Activated CD4-positive, alpha-beta T cell treated with anti-CD3 and anti-CD28 coated beads, Interleukin-10, Interleukin-2, amounts not matched to agents 100 ng/mL and 50 ng/mL, durations not matched to agents 16 hours and 8 hours (primary cell): Measurements from ENCODE around the gene THBD.
"Not testable (repeated sequence)": the region's sequence is repeated elsewhere in the genome, so short reads cannot be mapped to it uniquely, and the experiment has no call there.

Experiments used
- DNase-seq: peaks from one replicate; pipeline ENCODE4 v3.0.0-alpha.2; 2020

Gene THBD

DNA sequence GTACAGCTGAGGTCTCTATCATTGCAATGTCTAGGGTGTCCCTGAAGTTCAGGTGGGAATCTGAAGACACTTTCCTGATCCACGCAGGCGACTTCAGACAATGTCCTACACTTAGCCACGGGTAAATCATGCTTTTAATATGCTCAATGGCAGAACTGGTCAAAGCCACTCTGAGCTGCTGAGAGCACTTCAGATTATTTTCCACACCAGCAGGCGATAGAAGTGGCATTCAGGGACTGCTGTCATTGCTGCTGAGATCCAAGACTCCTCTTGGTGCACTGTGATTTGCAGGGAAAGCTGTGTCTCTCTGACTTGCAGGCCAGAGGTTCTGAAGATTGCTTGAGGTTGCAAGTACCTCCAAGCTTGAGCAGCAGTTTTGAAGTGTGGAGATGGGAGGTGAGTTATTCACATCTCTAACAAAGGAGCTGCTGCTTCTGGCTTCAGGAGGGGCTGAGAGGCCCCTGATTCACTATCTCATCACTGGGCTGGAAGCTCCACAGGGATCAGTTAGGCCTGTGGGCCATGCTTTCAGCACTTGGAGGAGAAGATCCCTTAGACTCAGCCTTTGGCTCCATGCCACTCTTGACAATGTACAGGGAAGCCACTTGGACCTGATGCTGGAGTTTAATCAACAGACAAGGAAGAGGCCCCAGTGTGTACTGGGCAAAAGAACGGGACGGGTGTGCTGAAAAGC is 17.3 kb downstream of the THBD start:
- no peak for DNase-seq

DNA sequence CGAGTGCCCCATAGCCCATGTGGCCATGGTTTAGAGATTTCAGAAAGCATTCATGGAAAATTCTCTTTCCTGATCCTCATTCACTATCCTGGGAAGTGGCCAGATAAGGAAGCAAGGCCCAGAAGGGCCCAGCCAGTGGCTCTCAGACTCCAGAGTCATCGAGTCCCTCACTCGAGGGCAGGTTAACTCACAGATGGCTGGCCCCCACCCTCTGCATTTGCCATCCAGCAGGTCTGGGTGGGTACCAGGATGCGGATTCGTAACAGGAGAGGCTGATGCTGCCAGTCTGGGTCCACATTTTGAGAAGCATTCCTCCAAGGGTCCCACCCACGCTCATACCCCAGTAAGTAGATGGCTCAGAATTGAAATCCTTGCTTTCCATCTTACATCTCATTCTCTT is 18.1 kb downstream of the THBD start:
- DNase-seq = no peak

DNA sequence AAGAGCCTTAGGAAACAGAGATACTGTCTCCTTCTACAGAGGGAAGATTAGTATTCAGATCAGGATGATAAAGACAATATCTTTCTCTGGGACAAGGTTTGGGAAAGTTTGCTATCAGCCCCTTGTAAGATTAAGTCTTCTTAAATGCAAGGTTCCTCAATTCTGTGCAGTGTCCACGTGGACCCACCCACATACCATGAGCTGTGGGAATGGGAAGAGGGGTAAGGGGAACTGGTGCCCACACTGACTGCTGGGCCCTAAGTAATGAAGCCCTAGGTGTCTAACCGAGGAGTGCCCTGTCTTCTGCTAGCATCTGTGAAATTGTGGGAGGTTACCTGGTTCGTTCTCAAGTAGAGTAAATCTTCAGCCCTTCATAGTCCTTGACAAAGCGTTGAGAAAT is 20.1 kb downstream of the THBD start:
- no peak for DNase-seq

DNA sequence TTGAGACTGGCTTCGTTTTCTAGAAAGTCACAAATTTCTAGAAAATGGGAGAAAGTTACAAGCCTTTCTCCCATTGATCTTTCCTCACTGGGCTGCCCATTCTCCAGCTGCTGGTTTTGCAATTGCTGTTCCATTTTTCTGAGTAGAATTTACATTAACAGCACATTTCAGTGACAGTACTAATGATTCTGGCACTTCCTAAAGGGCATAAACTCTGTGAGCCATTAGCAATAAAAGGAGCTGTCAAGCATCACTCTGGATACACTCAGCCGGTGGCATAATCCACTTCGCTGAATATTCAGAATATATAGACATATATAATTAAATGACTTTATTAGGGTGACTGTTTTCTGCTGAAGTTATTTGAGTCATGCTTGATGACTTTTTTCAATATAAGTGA is 21.1 kb downstream of the THBD start:
- DNase-seq = no peak

DNA sequence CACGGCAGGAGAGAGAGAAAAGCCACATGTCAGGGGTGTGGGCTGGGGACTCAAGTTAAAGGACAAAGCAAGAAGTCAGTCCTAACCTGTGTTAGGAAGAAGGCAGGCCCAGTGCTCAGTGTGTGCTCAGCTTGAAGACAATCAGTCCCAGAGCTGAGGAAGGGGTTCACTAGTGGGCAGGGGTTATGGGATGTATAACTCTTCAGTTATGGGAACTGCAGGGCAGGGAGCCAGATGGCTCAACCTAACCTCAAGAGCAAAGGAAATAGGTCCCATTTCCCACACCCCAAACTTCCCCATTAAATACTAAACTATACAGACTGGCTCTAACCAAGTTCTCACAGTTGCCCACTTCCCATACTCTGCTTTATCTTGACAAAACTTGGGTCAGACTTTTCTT is 21.8 kb downstream of the THBD start:
- no peak for DNase-seq

DNA sequence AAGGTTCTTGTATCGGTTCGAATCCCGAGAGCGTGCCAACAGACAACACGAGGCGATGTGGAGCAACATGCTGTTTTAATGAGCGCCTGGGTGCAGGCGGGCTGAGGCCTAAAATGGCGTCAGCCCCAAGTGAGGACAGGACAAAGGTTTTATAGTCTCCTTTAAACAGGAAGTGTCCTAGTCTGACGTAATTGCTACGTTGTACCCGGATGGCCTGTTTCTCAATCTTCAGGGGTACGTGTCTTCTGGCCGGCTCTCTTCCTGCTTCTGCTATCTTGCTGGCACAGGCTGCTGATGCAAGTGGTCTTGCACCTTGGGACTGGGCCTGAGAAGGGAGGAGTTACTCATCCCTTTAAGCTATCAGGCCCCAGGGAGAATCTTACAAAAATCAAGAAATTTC is 24.0 kb downstream of the THBD start:
- not testable (repeated sequence) for DNase-seq

DNA sequence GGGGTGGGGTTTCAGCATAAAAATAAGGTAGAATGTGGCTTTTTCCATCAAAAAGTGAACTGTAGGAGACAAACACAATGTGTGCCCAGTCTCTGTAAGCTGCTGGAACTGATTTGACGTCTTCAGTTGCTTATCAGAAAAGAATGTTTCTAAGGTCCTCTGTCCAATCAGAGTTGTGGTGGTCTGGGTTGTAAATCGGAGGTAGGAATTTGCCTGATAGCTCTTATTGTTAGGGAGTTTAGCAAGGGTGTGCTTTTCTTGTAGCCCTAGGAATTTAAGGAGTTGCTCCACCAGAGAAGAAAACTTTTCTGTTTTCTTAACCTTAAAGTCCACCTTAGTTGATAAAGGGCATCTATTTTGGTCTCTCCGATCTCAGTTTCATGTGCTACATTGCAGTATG is 24.8 kb downstream of the THBD start:
- DNase-seq = no peak

DNA sequence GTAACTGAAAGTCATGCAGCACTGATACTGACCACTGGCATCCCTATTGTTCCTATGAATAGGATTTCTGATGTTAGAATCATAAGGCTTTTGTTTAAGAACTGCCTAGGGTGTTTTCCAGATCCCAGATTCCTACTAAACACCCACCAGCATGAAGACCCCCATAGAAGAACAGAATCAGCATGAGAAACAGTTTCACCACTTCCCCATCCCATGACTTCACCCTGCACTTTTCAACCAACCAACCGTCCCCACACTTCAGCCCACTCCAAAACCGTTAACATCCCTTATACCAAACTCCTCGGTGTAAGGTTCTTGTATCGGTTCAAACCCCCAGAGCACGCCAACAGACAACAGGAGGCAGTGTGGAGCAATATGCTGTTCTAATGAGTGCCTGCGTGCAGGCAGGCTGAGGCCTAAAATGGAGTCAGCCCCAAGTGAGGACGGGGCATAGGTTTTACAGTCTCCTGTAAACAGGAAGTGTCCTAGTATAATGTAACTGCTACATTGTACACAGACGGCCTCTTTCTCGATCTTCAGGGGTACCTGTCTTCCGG is 25.8 kb downstream of the THBD start:
- DNase-seq = no peak

DNA sequence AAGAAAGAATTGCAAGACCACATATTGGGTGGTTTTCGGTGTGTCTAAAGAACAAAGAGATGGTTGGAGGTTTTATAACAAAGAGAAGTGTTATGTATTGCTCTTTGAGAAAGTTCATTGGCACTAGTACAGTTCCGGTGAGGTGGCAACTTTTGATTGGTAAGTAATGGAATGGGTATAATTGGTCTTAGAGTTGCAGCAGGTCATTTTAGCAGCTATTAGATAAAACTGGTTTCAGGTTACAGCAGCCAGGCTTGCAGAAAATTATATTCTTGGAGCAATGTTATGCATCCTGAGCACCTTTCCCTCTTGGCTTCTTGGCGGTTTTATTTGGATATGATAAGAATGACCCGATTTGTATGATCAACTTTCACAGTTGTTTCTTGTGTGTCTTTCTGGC is 26.6 kb downstream of the THBD start:
- DNase-seq = no peak

DNA sequence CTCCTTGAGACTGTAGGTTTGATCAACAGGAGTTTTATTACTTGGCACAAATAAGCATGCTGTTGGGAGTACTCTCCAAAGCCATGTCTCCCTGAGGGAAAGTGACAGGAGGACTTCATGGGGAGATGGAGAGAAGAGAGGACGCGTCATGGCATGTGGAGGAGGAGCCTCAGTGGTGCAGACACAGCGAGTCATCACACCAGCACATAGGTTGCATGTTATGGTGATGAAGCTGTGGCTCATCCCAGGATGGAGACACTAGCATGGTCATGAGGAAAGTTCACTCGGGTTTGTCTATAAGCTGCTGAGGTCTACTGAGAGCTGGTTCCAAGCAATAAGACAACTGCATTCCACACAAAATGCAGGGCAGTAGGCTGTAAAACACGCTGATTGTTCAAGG is 27.5 kb downstream of the THBD start:
- DNase-seq = no peak

DNA sequence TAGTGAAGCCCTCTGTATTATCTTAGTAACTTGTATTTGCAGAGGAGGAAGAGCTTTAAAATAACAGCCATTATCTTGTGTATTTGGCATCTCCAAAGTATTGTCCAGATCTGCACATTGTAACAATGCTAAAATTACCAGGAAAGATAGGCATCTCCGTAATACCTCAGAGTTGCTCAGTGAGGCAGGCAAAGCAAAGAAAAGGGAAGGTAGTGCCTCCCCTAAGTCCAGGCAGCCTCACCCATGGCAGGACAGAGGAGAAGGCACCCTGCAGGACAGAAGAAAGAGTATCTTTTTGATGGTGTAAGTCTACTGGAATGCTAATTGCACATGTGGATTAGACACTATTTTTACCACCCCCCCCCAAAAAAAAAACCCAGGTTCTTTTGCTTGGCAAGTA is 27.9 kb downstream of the THBD start:
- no peak for DNase-seq

DNA sequence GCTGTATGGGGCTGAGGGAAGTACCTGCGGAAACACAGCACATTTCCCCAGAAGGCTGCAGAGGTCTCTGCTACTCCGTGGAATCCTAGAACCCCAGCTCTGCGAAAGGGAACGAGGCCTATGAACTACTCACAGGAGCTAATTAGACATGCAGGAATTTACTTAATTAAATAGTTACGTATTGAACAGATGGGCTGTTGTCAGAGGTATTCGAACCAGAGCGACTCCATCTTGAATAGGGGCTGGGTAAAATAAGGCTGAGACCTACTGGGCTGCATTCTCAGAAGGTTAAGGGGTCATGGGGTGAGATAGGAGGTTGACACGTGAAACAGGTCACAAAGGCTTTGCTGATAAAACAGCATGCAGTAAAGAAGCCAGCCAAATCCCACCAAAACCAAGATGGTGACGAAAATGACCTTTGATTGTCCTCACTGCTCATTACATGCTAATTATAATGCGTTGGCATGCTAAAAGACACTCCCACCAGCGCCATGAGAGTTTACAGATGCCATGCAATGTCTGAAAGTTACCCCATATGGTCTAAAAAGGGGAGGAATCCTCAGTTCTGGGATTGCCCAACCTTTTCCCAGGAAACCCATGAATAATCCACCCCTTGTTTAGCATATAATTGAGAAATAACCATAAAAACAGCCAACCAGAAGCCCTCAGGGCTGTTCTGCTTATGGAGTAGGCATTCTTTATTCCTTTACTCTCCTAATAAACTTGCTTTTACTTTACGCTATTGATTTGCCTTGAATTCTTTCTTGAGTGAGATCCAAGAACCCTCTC is 29.0 kb downstream of the THBD start:
- DNase-seq = no peak

DNA sequence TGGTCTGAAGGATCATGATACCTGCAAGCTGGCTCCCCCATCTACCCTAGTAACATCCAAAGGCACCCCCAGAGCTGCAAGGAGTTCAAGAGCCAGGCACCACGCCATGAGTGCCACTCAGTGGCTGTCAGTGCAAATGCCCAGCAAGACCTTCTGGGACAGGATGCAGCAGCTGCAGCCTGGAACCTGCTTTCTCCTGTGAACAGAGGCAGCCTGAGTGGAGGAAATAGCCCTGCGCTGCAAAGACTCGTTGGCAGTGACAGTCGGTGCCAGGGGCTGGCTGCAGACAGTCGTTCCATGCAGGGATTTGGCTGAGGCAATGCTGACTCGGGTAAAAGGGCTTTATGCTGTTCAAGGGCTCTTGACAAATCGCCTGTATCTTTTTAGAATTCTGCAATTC is 30.1 kb downstream of the THBD start:
- no peak for DNase-seq

DNA sequence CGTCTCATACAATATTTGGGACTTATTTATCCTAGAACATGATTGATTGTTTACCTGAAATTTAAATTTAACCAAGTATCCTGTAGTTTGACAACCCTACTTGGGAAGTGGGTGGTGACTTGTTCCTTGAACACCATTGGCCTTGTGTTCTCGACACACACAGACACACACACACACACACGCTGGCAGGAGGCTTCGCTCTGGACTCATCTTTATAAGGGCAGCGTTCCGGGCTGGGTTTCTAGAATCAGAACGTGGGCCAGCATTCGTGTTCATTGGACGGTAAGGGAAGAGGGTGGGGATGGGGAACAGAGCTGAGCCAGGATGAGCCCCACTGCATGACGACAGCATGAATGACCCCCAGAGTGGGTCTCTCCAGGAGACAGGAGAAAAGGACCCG is 30.5 kb downstream of the THBD start:
- DNase-seq = no peak

DNA sequence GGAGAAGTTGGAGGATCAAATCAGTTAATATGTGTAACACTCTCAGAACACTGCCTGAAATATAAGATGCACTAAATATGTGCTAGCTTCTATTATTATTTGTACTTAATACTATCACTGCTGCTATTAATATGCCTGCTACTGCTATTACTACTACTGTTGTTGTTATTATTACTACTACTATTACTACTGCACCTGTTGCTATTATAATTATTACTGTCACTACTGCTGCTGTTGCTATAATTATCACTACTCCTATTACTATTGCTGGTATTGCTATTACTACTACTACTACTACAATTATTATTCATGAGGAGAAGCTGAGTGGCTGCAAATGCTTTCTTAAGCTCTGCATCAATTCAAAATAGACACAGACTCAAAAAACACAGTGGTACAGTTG is 31.0 kb downstream of the THBD start:
- no peak for DNase-seq

DNA sequence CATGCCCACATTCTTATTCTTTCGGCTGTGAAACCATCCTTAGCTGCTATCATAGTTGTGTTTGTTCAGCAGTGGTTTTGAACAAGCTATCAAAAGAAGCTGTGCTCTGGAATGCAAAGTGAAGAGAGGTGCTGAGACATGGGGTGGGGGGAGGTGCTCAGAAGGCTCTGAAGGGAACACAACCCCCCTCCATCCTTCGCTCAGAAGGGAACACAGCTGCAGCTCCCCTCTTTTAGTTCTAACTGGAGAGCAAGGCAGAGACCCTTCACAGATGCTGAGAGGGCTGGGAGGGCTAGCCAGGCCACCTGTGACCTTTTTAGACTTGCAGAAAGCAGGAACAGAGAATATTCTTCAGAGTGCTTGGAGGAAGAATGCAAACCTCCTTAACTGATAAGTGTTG is 32.0 kb downstream of the THBD start:
- DNase-seq = no peak

DNA sequence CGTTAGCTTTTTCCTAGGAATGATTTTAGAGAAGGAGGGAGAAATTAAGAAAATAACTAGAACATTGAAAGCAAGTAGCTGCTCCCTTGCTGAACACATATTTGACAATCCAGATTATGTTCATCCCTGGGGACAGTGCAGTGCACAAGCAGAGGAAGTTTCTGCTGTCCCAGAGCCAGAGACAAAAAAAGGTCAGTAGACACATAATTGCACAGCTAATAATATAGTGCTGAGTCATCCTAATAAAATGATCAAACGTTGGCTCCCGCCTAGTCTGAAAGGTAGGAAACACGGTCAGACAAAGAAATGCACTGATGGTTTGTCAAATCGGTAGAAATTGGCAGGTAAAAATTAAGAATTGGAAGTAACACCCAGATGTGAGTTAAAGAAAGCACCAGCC is 36.0 kb downstream of the THBD start:
- DNase-seq = no peak

DNA sequence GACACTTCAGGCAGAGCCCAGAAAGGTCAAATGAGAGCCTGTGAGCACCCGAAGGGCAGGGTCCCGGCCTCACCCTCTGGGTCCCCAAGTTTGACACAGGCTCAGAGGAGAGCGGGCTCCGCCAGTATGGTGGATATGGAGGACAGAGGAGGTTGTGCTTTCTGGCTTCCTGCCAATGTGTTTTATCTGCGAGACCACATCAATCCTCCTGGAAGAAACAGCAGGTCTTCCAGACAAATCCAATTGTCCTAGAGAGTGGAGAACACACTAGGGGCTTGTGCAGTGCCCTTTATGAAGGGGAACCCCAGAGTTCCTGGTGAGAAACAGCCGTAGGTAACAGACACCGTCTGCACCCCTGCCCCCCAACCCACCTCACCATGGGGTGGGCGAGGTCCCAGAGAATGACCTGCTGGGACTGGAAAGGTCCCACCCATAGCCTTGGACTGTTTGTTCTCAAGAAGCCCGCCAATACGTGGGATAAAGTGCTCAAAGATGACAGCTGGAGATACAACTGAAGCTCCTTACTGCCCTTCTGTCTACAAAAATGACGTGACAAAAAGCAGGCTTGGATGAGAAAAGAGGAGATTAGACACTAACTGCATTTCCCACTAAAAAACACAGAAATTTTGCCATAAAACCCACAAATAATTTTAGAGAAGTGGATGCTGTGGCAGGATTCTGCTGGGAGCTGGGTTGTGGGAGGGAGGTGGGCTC is 38.3 kb downstream of the THBD start:
- no peak for DNase-seq

DNA sequence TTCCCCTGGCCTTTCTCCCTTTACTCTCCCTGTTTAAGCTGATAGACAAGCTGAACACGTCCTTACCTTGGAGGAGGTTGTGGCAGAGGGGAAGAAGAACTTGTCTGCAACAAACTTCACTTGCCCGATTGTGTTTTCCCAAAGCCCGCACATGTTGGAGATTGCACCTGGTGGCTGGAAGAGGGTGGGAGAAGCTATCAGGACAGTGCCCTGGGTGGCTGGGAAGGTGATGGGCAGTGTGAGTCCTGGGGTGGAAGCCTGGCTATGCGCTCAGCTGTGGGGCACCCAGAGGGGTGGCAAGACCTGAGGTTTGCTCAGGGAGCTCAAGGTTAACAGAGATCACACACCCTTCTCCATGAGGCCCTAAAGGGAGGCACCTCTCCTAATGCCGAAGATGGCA is 39.4 kb downstream of the THBD start:
- DNase-seq = no peak

DNA sequence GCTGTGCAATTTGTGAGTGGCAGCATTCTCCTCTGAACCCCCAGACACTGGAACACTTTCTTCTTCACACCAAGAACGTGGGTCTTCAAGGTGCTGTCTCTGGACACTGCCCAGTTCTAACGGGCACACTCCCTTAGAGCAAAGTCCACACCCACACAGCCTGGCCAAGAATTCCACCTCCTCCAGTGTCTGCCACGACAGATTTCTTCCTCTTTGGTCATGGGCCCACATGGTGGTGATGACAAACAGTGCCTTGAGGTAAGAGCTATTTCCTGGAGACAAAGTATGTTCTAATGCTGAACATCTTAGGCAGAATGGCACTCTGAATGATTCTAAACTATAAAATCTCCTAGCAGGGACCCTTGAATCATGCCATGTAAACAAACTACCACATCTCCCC is 39.8 kb downstream of the THBD start:
- DNase-seq = no peak

DNA sequence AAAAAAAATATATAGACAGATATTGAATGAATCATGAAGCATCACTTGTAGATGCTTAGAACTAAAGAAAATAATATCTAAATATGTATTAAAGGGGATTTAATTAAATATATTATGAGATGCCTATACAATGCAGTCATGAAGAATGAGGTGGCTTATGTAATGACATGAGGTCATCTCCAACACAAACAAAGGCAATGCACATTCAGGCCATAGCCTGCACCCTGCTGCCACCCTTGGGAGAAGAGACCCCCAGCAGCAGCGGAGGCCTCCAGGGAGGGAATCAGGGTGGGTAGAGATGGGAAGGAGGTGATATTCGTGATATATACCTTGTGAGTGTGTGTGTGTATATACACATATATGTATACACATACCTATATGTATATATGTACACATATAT is 40.8 kb downstream of the THBD start:
- DNase-seq = no peak

DNA sequence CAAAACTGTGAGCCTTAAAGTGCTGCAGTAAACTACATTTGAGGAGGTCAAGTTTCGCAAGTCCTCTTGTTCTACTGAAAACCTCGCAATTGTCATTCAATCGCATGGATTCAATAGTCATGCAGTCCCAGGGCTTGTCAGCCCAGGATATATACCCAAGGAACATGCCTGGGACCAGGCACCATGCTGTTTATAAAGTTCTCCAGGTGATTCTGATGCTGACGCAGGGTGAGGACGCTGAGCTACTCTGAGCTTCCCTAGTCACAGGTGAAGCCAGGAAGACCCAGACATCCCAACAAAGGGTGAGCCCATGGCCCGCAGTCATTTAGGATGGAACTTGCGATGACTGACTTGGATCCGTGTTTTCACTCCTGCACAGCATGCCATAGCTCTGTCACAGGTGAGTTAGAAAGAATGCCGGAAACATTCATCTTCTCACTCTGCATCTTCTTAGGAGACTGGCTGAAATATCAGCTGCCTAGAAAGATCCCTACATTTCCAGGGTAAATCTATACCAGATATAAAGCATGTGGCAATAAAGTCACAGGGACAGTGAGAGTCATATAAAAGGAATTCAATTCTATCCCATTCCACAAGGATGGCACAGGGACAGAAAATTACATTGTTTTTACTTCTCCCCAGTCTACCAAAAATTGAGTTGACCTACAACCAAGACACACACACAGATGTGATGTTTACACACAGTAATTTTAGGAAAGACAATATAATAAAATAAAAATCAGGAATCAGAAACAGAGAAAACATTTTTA is 41.4 kb downstream of the THBD start:
- no peak for DNase-seq

DNA sequence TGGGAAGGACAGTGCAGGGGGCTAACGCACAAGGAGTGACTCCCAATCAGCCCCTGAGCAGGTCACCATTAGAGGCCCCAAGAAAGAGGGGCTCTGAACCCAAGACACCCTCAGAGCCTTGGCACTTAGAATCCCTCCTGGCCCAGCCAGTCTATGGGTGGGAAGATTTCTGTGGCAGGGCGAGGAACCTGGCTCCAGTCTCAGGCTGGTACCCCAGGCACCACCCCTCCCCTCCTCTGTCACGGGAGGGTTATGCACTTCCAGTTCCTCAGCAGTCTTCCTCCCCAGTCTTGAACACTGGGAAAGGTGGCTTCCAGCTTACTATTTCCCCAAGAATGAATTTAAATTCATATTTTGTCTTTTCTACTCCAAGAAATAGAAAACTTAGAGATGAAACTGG is 42.0 kb downstream of the THBD start:
- no peak for DNase-seq
